Motor neuron (in vitro differentiated cells): ENCODE data around the gene FGR. TPM values are rescaled to one million over a fixed set of nuclear protein-coding genes. Genes with fewer than 3 reads are reported as not detected.
A peak's percentile ranks its signal among the peaks of the same experiment; 100 is the strongest.

Source experiments
- ATAC-seq, 8 experiments: fragments of 200-7000 bp; cut with Tn5 transposase; replicated peaks in 6 of 8; 2 replicates each; pipeline ENCODE4 v1.8.0; 2021; ENCODE audit warnings: mild to moderate bottlenecking in 8 of 8, moderate library complexity in 8 of 8
- H3K27ac ChIP-seq, 2 donors: fragments of 250-450 bp; sonication (Bioruptor Pico); 2 replicates each; pipeline ENCODE4 v1.9.0; 2021; ENCODE audit warnings: antibody characterized with exemption in 2 of 2, mild to moderate bottlenecking in 2 of 2, moderate library complexity in 1 of 2
- H3K4me1 ChIP-seq, 2 donors: fragments of 250-450 bp; sonication (Bioruptor Pico); replicated peaks in 1 of 2; 2 replicates each; pipeline ENCODE4 v1.6.1; 2021; ENCODE audit warnings: antibody characterized with exemption in 2 of 2, mild to moderate bottlenecking in 2 of 2, moderate library complexity in 1 of 2
- H3K4me3 ChIP-seq, 5 donors: fragments of 250-450 bp; sonication (Bioruptor Pico); 2 replicates each; pipeline ENCODE4 v1.9.0; 2021; ENCODE audit warnings: antibody characterized with exemption in 5 of 5, mild to moderate bottlenecking in 5 of 5, moderate library complexity in 4 of 5
- WGBS, 10 experiments: fragments of 450-650 bp; shearing (Covaris generic); methylation state at CpG; one replicate each; pipeline ENCODE4 v1.0.0; 2022; 5-methylcytosine and 5-hydroxymethylcytosine counted together
- in situ Hi-C, 9 experiments: fragments of 400-800 bp; cut with MboI; loops; one replicate each; pipeline ENCODE4 v1.15.0; 2021; ENCODE audit warnings: low sequenced_read_pairs in 9 of 9, low pct_unique_long_range_greater_than_20kb in 2 of 9; ENCODE audit not compliant: unreplicated experiment in 9 of 9
- total RNA-seq, 8 experiments: library from RNA; unstranded; fragments of 300-600 nt; gene quantifications; 2 replicates each; pipeline versions ENCODE4 v1.2.3 to v1.2.4, GENCODE V29; 2022

The FGR gene
- total RNA-seq, 8 experiments from 2014 or later, result 0.08 to 0.71 (median 0.18) TPM; not detected in 3

DNA sequence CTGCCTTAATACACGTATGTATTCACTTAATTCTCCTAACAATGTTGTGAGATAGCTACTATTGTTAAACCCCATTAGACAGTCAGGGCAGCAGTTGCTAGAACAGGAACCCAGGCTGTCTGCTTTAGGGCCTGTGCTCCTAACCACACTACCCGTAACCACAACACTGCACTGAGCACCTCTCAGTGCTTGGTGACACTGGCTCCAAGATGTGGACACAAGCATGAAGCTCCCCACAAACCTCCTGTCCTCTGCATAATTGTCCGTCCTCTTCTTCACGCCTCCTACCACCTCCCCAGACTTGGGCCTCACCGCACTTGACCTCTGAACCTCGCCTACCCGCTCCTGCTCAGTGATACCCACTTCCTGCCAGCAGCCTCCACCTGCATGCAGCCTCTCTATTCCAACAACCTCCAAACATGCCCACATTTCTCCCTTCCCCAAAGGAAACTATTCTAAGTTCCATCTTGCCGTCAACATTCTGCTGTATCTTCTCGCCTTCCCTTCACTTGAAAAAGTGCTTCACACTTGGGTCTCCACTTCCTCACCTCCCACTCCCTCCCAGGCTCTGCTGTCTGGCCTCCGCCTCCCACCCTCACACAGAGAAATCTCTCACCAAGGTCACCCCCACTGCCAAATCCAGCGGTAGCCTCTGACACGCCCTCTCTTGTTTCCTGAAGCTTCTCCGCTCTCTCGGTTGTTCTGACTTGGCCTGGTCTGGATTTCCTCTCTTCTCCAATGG lies 16.5 kb downstream of the FGR start:
- in situ Hi-C loops, result loop anchor here in 5 of 9 experiments (10.0 to 25.0 kb wide), 4 partner anchors 46 to 581 kb away; partner anchors contain the start of genes TMEM222 (in 3 of the 5), CD164L2 (in 2 of the 5) and GPR3 (in 2 of the 5)
- WGBS, 10 experiments, result 56 to 94% (median 89%) methylated on average over 2 to 14 of the region's 14 CpGs; no CpG with 5 or more reads in 2 of the 10 experiments
- no peak for ATAC-seq
- no peak overlapping the region for H3K4me3 ChIP-seq
- no peak overlapping the region for H3K27ac ChIP-seq
- peaks cover 0 to 12% of the 10 kb centered on the region in 2 donors for H3K4me1 ChIP-seq

- H3K4me1 ChIP-seq, result peaks cover 0 to 6% of the 10 kb centered on the region in 2 donors
- in situ Hi-C loops, result loop anchor here in 5 of 9 experiments (10.0 to 25.0 kb wide), 4 partner anchors 47 to 580 kb away; partner anchors contain the start of genes TMEM222 (in 3 of the 5), CD164L2 (in 2 of the 5) and GPR3 (in 2 of the 5)
- H3K27ac ChIP-seq, result no peak overlapping the region
- H3K4me3 ChIP-seq, result no peak overlapping the region
- ATAC-seq, result no peak
- 20 to 100% (median 100%) methylated on average over 1 to 2 of the region's 2 CpGs; no CpG with 5 or more reads in 1 of the 10 experiments for WGBS, 10 experiments
These were observed 17.6 kb downstream of the FGR start for GRCh38 chr1:27617420-27617819.

DNA sequence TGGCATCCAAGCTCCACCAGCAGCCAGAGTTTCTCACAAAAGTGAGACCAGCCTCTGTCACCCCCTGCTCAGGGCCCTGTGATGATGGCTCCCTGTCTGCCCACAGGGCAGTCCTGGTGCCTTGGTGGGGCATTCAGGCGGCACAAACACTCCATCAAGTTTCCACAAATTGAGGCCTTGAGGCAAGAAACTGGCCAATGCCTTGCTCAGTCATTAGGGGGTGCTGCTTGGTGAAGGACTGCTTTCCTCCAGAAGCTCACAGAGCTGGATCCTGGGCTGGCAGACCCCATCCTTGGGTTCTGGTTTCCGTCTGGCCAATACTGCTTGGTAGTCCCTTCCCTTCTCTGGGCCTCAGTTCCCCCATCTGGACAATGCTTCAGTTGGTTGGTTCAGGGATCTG lies 18.5 kb downstream of the FGR start:
- ATAC-seq, result no peak
- in situ Hi-C loops, result loop anchor here in 5 of 9 experiments (10.0 to 25.0 kb wide), 4 partner anchors 48 to 579 kb away; partner anchors contain the start of genes TMEM222 (in 3 of the 5), CD164L2 (in 2 of the 5) and GPR3 (in 2 of the 5)
- H3K4me1 ChIP-seq, result peaks cover 0 to 6% of the 10 kb centered on the region in 2 donors
- WGBS, 10 experiments, result 100% methylated on average over 1 of the region's 2 CpGs; no CpG with 5 or more reads in 7 of the 10 experiments
- no peak overlapping the region for H3K4me3 ChIP-seq
- H3K27ac ChIP-seq, result no peak overlapping the region

DNA sequence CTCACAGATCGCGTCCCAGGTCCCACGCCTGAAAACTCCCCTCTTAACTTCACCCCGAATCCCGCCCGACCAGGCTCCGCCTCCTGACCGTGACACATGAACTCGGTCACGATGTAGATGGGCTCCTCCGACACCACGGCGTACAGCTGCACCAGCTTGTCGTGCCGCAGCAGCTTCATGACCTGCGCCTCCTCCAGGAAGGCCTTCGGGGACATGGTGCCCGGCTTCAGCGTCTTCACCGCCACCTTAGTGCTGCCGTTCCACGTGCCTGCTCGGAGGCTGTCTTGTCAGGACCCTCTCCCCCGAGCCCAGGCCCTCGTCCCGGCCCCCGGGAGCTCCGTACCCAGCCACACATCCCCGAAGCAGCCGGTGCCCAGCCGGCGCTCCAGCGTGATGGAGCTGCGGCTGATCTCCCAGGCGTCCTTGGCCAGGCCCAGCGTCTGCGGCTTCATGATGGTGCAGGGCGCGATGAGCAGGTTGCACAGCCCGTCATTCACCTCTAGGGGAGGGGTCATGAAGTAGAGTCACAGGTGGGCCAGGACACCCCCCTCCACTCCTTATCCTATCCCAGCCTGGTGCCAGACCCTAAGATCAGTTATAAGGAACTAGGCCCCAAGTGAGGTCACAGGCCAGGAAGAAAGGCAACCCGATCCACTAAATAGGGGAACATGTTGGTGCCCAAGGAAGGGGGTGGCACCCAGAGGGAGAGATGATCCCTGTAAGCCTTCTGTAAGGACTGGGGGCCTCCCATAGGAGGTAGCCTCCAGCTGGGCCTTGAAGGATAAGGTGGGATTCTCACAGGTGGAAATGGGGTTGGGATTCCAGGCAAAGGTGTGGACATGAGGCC lies 19.4 kb downstream of the FGR start:
- 45 to 100% (median 81%) methylated on average over 1 to 22 of the region's 41 CpGs; no CpG with 5 or more reads in 4 of the 10 experiments for WGBS, 10 experiments
- peak in 3 of 8 experiments; percentile 26 to 31 (median 29) for ATAC-seq
- no peak overlapping the region for H3K27ac ChIP-seq
- peaks cover 0 to 6% of the 10 kb centered on the region in 2 donors for H3K4me1 ChIP-seq
- H3K4me3 ChIP-seq, result no peak overlapping the region
- in situ Hi-C loops, result loop anchor here in 5 of 9 experiments (10.0 to 25.0 kb wide), 4 partner anchors 49 to 578 kb away; partner anchors contain the start of genes TMEM222 (in 3 of the 5), CD164L2 (in 2 of the 5) and GPR3 (in 2 of the 5)

DNA sequence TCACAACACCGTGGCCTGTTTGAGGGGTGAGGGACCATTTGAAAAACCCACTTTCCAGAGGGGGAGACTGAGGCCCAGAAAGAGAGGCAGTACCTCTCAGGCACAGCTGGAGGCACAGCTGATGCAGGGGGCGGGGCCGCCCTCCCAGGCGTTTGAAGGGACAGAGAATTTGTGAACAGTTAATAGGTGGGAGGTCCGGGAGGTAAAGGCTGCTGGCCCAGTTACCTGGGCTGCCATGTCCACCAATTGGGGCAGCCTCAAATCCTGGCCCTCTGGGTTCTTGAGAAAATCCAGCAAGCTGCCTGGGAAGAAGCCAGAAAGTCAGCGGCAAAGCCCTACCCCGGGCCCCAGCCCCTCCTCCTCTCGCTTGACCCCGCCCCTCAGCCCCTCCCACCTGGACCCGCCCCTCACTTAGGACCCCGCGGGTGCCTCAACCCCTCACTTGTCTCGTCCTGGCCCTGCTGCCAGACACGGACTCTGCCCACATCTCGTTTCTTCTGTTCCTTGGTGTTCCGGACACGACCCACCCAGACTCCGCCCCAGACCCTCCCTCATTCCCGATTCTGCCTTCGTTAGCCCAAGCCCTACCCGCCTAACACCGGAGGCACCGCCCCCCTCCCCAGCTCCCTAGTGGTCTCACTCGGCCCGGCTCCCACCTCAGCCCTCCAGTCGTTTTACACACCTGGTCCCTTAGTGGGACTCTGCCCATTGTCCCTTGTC lies 20.2 kb downstream of the FGR start:
- in situ Hi-C loops, result loop anchor here in 5 of 9 experiments (10.0 to 25.0 kb wide), 4 partner anchors 50 to 577 kb away; partner anchors contain the start of genes TMEM222 (in 3 of the 5), CD164L2 (in 2 of the 5) and GPR3 (in 2 of the 5)
- Histone ChIP-seq H3K4me1 (peaks cover 0 to 6% of the 10 kb centered on the region in 2 donors), H3K27ac (no peak overlapping the region), H3K4me3 (no peak overlapping the region)
- 0 to 44% (median 20%) methylated on average over 1 to 6 of the region's 26 CpGs; no CpG with 5 or more reads in 5 of the 10 experiments for WGBS, 10 experiments
- peak in 5 of 8 experiments; percentile 18 to 47 (median 34) for ATAC-seq

- ATAC-seq, result no peak
- whole genome bisulfite sequencing, 10 experiments, result 84 to 100% (median 94%) methylated on average over 1 to 10 of the region's 16 CpGs; no CpG with 5 or more reads in 4 of the 10 experiments
- in situ Hi-C loops, result loop anchor here in 5 of 9 experiments (10.0 to 25.0 kb wide), 4 partner anchors 51 to 577 kb away; partner anchors contain the start of genes TMEM222 (in 3 of the 5), CD164L2 (in 2 of the 5) and GPR3 (in 2 of the 5)
- H3K27ac ChIP-seq, result no peak overlapping the region
- peaks cover 0 to 6% of the 10 kb centered on the region in 2 donors for H3K4me1 ChIP-seq
- H3K4me3 ChIP-seq, result no peak overlapping the region
These were observed 20.9 kb downstream of the FGR start for GRCh38 chr1:27614043-27614624.

DNA sequence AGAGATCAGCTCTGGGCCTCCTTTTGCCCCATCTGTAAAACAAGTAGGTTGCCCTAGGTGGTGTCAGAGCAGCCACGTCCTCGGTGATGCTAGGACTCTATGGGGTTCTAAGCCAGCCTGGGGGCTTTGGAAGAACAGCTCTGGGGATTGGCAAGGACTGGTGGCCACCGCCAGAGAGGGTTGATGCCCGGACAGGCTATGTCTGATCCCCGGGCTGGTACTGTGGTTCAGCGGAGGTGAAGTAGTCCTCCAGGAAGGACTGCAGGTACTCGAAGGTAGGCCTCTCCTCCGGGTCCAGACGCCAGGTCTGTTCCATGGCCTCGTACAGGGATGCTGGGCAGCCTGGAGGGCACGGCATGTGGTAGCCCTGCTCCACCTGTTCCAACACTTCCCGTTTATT lies 22.3 kb downstream of the FGR start:
- in situ Hi-C loops, result loop anchor here in 5 of 9 experiments (10.0 to 25.0 kb wide), 4 partner anchors 52 to 575 kb away; partner anchors contain the start of genes TMEM222 (in 3 of the 5), CD164L2 (in 2 of the 5) and GPR3 (in 2 of the 5)

DNA sequence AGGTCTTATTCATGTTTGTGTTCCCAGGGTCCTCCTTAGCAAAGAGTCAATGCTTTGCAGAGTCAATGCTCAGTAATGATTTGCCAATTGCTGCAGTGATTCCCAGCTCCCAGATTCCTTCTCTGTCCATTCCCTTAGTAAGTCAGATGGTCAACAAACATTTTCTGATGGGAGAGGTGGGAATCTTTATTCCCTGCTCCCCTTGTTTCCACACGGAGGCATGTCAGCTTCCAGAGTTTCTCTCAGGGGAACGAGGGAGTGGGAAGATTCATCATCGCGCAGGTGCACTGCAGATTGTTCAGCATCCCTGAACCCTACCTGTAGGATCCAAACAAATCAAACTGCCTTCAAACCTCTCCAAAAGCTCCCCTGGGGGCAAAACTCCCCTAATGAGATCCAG lies 23.5 kb downstream of the FGR start:
- ATAC-seq, result no peak
- Histone ChIP-seq H3K4me1 (peaks cover 10 to 20% of the 10 kb centered on the region in 2 donors), H3K4me3 (no peak overlapping the region), H3K27ac (no peak overlapping the region)
- in situ Hi-C loops, result loop anchor here in 5 of 9 experiments (10.0 to 25.0 kb wide), 4 partner anchors 53 to 574 kb away; partner anchors contain the start of genes TMEM222 (in 3 of the 5), CD164L2 (in 2 of the 5) and GPR3 (in 2 of the 5)
- 60 to 90% (median 78%) methylated on average over 1 to 4 of the region's 4 CpGs; no CpG with 5 or more reads in 4 of the 10 experiments for WGBS, 10 experiments

More for the DNA sequence above, 22.3 kb downstream of the FGR start:
- no peak for ATAC-seq
- H3K4me1 ChIP-seq, result peaks cover 0 to 7% of the 10 kb centered on the region in 2 donors
- no peak overlapping the region for H3K27ac ChIP-seq
- no peak overlapping the region for H3K4me3 ChIP-seq
- WGBS, 10 experiments, result 76 to 100% (median 92%) methylated on average over 1 to 8 of the region's 12 CpGs; no CpG with 5 or more reads in 5 of the 10 experiments

GRCh38 chr1:27609618-27610240 lies 25.3 kb downstream of the FGR start:
- ATAC-seq, result no peak
- Histone ChIP-seq H3K27ac (no peak overlapping the region), H3K4me1 (peaks cover 11 to 28% of the 10 kb centered on the region in 2 donors), H3K4me3 (no peak overlapping the region)
- 25 to 90% (median 75%) methylated on average over 1 to 12 of the region's 12 CpGs for WGBS, 10 experiments
- in situ Hi-C loops, result loop anchor here in 7 of 9 experiments (5.0 to 25.0 kb wide), 7 partner anchors 53 to 572 kb away; partner anchors contain the start of genes GPR3 (in 4 of the 7), TMEM222 (in 3 of the 7) and CD164L2 (in 2 of the 7)

- ATAC-seq, result no peak
- Histone ChIP-seq H3K4me3 (no peak overlapping the region), H3K27ac (no peak overlapping the region), H3K4me1 (peaks cover 11 to 28% of the 10 kb centered on the region in 2 donors)
- in situ Hi-C loops, result loop anchor here in 7 of 9 experiments (5.0 to 25.0 kb wide), 6 partner anchors 53 to 572 kb away; partner anchors contain the start of genes GPR3 (in 4 of the 7), TMEM222 (in 3 of the 7) and CD164L2 (in 2 of the 7)
- WGBS, 10 experiments, result 62 to 100% (median 76%) methylated on average over 1 to 3 of the region's 3 CpGs; no CpG with 5 or more reads in 2 of the 10 experiments
These were observed 25.8 kb downstream of the FGR start for GRCh38 chr1:27609210-27609555.
